GM19351 (cell line): ENCODE results near the gene ZNF552.
"Not testable (repeated sequence)": the region's sequence is repeated elsewhere in the genome, so short reads cannot be mapped to it uniquely, and the experiment has no call there.

Experiments used
- ATAC-seq: cut with Tn5 transposase; IDR thresholded peaks from one replicate; pipeline ENCODE4 v1.9.1; 2021; ENCODE audit warnings: mild to moderate bottlenecking, moderate library complexity; ENCODE audit not compliant: unreplicated experiment

ZNF552 gene

DNA sequence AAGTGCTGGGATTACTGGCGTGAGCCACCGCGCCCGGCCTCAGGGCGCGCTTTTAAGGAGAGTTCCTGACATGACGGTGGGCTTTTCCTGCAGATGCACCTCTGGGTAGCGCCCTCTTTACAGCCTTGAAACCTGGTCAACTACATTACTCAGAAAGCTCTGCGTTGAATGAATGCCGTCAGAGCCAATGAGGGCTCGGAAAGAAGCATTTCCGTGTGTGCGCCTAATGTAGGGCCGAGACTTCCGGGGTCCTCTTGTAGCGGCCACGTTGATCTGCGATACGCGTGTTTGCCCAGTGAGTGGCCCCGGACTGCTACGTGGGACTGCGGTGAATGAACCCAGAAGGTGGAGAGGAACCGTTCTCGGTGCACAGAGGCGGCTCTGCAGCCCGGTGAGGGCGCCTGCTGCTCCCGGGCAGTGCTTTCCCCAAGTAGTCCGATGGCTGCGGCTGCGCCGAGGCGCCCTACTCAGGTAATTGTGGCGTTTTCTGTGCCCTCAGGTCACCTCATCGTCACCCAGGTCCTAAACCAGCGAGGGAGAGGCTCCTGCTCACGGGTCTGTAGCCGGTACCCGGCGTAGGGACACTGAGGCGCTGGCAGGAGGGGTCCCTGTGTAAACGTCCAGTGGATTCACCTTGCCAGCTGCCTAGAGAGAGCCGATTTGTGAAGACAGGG, 4.9 kb upstream of the ZNF552 start:
- ATAC-seq: peak; percentile 87

DNA sequence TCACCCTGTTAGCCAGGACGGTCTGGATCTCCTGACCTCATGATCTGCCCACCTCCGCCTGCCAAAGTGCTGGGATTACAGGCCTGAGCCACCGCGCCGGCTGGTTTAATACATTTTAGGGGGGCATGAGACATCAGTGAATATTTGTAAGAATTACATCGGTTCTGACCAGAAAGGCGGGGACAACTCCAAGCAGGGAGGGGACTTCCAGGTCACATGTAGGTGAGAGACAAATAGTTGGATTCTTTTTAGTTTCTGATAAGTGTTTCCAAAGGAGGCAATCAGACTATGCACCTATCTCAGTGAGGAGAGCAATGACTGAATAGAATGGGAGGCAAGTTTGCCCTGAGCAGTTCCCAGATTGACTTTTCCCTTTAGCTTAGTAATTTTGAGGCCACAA, 3.7 kb upstream of the ZNF552 start:
- no peak for ATAC-seq

DNA sequence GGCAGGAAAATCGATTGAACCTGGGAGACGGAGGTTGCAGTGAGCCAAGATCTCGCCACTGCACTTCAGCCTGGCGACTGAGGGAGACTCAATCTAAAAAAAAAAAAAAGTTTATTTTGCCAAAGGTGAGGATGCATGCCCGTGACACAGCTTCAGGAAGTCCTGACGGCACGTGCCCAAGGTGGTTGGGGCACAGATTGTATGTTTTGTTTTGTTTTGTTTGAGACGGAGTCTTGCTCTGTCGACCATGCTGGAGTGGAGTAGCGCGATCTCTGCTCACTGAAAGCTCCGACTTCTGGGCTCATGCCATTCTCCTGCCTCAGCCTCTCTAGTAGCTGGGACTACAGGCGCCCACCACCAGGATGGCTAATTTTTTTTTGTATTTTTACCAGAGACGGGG, 3.3 kb upstream of the ZNF552 start:
- no peak for ATAC-seq

DNA sequence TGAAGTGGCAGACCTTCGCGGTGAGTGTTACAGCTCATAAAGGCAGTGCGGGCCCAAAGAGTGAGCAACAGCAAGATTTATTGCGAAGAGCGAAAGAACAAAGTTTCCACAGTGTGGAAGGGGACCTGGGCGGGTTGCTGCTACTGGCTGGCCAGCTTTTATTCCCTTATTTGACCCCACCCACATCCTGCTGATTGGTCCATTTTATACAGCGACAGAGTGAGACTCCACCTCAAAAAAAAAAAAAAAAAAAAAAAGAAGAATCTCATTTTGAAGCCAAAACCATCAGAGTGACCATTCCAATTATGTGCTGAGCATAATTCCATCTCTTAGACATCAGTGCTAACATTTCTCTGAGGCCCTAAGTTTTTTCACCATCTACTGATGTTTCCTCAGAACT, 1.9 kb upstream of the ZNF552 start:
- ATAC-seq: no peak

DNA sequence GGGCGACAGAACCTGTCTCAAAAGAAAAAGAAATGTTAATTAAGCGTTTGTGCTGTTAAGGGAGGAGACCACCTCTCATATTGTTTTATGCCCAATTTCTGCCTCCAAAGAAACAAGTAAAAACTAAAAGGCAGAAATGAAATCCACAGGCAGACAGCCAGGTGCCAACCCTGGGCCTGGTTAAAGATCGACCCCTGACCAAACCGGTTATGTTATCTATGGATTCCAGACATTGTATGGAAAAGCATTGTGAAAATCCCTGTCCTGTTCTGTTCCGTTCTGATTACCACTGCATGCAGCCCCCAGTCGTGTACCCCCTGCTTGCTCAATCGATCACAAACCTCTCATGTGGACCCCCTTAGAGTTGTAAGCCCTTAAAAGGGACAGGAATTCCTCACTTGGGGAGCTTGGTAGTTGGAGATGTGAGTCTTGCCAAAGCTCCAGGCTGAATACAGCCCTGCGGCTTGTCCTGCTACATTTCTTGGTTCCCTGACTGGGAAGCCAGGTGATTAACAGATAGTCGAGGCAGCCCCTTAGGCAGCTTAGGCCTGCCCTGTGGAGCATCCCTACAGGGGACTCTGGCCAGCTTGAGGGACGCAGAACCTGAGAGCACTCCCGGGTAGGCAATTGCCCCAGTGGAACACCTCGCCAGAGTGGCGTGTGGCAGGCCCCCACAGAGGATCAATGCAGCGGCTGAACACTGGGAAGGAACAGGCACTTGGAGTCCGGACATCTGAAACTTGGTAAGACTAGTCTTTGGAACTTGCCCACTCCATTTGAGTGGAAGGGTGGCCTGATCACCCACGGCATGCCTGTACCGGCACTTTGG, 748 bp upstream of the ZNF552 start:
- ATAC-seq: no peak

DNA sequence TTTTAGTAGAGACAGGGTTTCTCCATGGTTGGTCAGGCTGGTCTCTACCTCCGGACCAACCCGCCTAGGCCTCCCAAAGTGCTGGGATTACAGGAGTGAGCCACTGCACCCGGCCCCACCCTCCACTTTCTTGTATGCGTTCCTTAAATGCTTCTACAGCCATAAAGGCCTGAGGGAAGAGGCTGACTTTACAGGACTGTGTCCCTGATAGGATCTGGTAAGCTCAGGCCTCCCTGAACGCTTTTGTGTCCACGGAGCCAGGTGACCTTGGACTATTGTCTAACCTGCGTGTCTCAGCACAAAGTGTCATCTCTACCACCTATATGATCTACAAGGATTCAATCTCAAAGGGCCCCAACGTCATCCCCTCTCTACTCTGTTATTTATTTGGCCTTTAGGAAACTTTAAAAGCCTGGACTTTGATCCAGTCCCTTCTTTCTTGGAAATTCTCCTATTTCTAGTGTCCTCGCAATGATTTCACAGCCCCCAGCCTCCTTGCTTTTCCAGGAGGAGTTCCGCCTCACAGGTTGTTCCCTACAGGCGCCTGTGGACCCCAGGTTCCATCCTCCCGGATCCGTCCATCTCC, 701 bp downstream of the ZNF552 start:
- ATAC-seq: no peak

DNA sequence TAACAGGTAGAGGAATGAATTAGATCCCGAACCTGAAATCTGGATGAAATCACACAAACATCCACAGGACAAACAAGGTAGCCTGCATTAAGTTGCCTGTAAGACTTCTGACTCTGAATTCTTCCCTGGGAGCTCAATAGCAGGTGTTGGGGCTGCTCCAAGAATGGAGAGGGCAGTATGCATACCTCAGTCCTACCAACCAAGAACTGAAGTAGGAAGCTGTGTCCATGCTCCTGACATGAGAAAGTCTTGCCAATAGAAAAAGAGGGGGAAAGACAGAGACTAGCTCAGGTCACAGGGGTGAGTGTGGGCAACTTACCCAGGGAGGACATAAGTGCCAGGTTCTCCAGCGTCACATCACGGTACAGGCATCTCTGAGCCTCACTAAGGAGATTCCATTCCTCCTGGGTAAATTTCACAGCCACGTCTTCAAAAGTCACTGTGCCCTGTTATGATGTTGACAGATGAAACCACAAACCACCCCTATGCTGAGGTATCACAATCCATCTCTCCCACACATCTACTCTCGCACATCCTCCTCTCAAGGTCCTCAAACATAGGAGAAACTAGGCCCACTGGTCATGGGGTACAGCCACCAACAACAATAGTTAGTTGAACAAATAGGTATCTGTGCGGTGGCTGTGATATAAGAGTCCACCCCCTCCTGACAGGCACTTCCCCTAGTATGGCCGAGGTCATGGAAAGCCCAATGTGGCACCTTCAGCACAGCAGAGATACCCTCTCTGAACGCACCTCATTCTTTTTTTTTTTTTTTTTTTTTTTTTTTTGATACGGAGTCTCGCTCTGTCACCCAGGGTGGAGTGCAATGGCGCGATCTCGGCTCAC, 1.5 kb downstream of the ZNF552 start:
- not testable (repeated sequence) for ATAC-seq

DNA sequence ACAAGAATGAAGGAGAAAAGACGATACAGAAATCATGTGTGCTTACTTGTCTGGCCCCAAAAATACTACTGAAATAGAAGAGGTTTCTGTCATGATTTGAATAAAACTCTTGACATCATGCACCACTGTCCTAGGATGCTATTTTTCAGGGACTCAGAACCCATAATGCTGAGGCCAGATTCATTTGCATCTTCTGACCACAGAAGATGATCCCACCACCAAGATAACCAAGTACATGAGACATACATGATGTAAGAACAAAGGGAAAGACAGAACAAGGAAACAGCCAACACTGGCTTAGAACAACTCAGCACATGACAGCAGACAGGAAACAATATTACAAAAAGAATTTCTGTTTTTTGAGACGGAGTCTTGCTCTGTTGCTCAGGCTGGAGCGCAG, 2.5 kb downstream of the ZNF552 start:
- peak; percentile 36 for ATAC-seq

DNA sequence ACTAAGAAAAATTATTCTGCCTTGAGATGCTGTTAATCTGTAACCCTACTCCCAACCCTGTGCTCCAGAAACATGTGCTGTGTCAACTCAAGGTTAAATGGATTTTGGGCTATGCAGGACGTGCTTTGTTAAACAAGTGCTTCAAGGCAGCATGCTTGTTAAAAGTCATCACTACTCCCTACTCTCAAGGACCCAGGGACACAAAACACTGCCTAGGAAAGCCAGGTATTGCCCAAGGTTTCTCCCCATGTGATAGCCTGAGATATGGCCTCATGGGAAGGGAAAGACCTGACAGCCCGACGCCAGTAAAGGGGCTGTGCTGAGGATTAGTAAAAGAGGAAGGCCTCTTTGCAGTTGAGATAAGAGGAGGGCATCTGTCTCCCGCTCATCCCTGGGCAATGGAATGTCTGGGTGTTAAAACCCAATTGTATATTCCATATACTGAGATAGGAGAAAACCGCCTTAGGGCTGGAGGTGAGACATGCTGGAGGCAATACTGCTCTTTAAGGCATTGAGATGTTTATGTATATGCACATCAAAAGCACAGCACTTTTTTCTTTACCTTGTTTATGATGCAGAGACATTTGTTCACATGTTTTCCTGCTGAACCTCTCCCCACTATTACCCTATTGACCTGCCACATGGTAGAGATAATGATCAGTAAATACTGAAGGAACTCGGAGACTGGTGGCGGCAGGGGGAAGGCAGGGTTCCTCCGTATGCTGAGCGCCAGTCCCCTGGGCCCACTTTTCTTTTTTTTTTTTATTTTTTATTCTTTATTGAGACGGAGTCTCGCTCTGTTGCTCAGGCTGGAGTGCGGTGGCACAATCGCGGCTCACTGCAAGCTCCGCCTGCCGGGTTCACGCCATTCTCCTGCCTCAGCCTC, 4.1 kb downstream of the ZNF552 start:
- ATAC-seq: not testable (repeated sequence)

DNA sequence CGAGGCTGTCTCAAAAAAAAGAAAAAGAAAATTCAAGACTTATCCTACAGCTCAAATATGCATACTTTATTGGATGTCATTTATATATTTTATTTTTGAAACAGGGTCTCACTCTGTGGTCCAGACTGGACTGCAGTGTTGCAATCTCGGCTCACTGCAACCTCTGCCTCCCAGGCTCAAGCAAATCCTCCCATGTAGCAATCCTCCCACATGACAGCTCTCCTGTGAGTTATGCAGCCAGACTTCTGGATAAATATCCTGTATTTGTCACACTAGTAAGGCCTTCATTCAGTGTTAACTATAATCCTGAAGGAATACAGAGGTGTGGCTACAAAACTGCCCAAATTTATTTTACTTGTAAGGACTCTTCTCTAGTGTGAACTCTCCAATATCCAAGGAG, 7.2 kb downstream of the ZNF552 start:
- ATAC-seq: no peak

DNA sequence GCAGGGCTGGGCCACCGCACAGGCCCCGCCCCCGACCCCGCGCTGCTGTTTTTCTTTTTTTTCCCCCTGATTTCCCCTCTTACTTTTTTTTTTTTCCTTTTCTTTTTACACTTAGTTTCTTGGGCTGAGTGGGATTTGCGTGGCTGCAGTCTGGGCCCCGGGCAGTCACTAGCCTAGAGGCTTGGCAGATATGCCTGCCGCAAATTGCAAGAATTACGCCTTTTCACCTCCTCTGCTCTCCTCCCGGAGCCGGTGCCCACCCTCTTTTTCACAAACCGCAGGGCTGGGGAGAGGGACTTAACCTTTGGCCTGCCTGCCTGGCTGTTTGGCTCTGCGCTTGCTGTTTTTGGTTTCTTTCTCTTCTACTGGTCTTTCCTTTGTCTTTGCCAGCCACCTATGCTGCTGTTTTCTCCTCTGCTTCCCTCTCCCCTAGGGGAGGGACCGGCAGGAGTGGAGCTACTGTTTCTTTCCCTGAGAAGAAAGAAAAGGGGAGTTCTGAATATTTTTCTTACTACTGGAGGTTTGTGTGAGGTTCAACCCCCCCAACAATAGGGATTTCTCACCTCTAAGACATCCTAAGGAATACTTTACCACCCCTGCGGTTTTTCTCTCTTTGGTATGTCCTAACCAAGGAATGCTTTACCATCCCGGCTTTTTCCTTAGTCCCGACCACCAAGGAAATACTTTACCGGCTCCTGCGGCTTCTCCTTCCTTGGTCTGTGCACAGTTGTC, 11.0 kb downstream of the ZNF552 start:
- no peak for ATAC-seq

DNA sequence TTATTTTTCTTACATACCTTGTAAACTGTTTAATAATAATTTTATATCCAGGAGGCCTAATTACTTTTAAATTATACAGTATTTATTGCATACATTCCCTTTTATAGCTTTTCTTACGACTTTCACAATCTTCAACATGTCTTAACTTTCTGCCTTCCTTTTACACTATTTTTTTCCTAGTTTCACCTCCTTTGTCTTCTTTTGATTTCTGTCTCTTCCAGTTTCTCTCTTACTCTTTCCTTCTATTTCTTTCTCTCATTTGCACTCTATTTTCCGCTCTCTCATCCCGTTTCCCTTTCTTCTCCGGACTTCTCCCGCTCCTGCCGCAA, 11.5 kb downstream of the ZNF552 start:
- no peak for ATAC-seq

DNA sequence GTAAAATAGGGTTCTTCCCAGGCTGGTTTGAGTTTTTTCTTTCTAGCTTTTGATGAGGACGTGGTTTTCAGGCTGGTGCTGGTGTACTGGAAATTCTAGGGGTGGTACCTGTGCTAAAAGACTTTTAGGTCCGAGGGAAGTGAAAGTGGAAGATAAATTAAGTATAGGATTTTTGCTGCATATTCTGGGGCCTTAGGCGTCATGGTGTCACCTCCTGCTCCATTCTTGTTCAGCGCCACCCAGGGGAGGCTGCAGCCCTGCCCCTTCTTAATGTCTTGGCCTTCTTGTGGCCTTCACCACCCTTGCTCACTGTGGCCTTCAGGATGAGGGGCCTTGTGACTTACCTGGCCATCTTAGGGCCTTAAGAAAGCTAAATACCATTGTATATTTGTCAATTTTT, 12.4 kb downstream of the ZNF552 start:
- ATAC-seq: peak; percentile 63

DNA sequence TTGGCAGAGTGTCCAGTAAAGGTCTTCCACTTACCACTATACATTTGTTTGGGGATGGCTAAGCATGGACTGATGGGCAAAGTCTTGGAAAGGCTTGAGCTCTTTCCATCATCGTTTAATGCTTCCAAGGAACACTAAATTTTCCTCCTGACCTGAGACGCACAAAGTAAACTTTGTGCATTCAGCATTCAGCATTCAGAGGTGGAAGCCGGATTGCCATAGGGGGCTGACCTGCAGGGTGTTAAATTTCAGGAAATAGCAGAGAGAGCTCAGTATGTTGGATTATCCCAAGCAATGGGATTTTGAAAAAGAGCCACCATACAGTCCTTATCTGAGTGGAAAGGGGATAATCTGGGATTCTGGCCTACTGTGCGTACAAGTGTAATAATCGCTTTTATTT, 14.0 kb downstream of the ZNF552 start:
- no peak for ATAC-seq

DNA sequence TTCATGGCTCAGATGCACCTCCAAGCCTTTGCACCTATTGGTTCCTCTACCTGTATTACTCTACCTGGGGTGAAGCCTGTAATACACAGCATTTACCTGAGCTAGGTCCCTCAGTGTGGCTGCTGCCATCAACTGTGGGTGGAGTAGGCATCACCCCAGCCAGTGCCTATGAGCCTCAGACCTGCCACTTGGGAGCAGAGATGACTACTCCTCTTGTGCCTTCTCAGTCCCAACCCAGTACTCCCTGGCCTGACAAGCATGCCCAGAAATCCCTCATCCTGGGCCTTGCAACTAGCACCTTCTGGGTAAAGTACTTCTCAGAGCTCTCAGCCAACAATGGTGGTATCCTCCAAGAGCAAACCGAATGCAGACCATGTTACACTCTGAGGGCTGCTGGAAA, 18.1 kb downstream of the ZNF552 start:
- not testable (repeated sequence) for ATAC-seq

DNA sequence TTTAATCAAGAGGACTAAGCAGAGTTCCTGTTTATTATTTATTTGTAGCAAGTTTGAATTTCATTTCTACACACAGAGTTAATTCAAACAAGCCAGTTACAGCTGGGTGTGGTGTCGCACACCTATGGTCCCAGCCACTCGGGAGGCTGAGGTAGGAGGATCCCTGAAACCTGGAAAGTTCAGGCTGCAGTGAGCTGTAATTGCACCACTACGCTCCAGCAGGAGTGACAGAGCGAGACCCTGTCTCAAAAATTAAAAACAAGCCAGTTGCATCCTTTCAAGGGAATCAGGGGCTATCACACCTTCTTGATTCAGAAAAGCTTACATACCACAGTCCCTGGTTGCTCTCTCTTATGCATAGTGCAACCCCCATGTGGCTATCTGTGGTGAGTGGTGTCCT, 25.4 kb downstream of the ZNF552 start:
- no peak for ATAC-seq

DNA sequence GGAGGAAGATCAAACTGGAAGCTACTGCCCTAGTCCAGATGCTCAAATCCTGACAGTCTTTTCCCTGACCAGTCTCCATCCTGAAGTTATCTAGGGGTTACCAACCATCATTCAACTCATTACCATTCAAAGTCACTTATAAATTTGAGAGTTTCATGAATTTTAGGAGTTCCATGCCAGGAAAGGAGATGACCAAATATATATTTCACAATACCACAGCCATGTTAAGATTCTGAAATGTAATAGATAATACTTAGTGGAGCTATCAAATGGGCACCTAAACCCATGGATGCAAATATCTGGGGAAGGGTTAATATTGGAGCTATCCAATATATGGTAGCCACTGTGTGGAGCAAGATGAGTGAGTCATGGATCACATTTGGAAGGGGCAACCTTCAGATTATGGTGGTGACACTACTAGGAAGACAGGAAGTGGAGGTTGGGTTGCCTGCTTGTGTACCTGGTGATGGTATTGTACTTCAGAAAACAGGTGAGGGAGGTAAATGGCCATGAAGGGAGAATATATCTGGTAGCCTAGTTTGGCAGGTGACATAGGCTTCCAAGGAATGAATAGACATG, 26.5 kb downstream of the ZNF552 start:
- no peak for ATAC-seq

DNA sequence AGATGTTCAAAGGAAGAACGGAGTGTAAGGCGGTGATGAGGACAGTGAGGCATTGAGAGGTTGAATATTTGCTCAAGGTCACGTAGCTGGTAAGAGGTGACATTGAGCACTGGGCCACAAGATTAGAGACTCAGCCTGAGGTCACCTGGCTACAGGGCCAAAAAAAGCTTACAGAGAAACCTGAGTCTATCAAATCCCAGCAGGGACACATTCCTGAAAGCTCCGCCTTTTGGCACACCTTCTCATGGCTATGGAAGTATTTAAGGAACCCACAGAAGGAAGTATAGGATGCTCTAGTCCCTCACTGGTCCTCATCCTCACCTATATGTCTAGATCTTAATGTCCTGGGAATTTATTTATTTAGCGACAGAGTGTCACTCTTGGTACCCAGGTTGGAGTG, 27.8 kb downstream of the ZNF552 start:
- no peak for ATAC-seq

DNA sequence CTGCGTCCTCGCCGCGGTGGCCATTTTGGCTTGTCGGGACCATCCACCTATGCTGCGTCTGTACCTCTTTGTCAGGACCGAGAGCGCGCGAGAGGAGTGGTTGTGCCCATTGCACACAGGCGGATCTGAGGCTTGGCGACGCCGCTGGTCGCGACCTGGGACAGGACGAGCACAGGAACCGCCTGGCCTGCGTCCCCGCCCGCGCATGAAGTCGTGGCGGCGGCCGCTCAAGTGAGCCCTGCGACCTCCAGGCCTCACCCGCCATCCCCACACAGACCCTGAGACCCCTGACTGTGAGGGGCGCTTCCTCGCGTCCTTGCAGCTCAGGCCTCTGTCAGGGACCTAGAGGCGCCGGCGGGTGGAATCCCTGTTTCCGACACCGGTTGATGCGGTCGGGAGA, 28.4 kb downstream of the ZNF552 start:
- no peak for ATAC-seq
